ENCODE data around the gene PFDN1.

DNA sequence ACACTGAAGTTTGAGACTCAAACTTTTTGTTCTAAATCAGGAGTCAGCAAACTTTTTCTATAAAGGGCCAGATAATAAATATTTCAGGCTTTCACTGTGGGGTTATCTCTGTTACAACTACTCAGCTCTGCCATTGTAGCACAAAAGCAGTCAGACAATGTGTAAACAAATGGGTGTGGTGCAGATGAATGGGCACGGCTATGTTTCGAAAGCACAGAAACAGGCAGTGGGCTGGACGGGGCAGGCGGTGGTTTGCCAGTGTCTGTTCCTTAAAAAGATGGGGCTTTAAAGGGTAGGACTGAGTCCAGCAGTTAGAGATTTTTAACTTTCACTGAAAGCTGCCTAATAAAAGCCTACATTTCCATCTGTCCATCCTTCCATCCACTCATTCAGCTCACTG is 48.9 kb downstream of the PFDN1 start:
- TF ChIP-seq POLR2A (IDR thresholded peaks at IDR 0.05; ENCODE audit: low read depth, low read length) (no peak), TAF1 (IDR thresholded peaks at IDR 0.05; ENCODE audit: low read depth, low read length) (no peak), SPI1 (IDR thresholded peaks at IDR 0.05; ENCODE audit: low read depth, low read length) (no peak), POLR2AphosphoS5 (IDR thresholded peaks at IDR 0.05; ENCODE audit: low read depth, low read length) (no peak), POU2F2 (IDR thresholded peaks at IDR 0.05; ENCODE audit: low read depth, low read length) (no peak), PAX5 (IDR thresholded peaks at IDR 0.05; ENCODE audit: insufficient read depth, low read length, severe bottlenecking) (no peak)

Data from GM12891 (cell line).